ENCODE data around the gene ERC2.

ERC2 gene

DNA sequence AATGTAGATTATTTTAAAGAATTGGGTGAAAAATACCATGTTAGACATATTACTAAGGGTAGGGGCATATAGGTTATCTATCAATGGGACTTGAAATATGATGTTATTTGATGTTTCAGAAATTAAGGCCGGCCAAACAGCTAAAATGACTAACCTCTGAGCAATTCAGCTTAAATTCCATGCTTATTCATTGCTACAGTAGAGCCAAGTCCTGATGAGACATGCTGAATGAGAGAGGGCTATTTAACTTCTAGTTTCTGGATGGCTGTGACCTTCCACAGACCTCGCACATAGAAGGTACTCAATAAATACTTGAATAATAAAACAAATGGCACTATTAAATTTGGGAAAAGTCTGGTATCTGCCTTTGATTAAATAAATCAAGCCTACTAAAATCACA is 805.6 kb downstream of the ERC2 start:
- no peak overlapping the region for H3K27ac ChIP-seq (ENCODE audit: low read depth, low read length)
- no peak overlapping the region for H3K4me2 ChIP-seq (ENCODE audit: low read depth, low read length, poor library complexity, severe bottlenecking)
- no peak overlapping the region for H2AFZ ChIP-seq (ENCODE audit: low read depth, low read length, severe bottlenecking)
- no peaks in the 10 kb centered on the region for H3K9me2 ChIP-seq (replicated peaks; ENCODE audit: insufficient read depth, low read length)
- no peak overlapping the region for H3K9ac ChIP-seq (ENCODE audit: low read length)
- no peak overlapping the region for H3K4me3 ChIP-seq (ENCODE audit: insufficient read depth, low read length, poor library complexity, severe bottlenecking)
- H4K20me1 ChIP-seq (ENCODE audit: low read depth, low read length), result no peaks in the 10 kb centered on the region
- H3K79me2 ChIP-seq (ENCODE audit: insufficient read depth, low read length), result no peaks in the 10 kb centered on the region
- no peaks in the 10 kb centered on the region for H3K9me3 ChIP-seq (ENCODE audit: insufficient read depth, low read length)
- no peaks in the 10 kb centered on the region for H3F3A ChIP-seq (ENCODE audit: insufficient read depth)
- no peaks in the 10 kb centered on the region for H3K27me3 ChIP-seq (ENCODE audit: low read length)
- TF ChIP-seq, protein P1, sequence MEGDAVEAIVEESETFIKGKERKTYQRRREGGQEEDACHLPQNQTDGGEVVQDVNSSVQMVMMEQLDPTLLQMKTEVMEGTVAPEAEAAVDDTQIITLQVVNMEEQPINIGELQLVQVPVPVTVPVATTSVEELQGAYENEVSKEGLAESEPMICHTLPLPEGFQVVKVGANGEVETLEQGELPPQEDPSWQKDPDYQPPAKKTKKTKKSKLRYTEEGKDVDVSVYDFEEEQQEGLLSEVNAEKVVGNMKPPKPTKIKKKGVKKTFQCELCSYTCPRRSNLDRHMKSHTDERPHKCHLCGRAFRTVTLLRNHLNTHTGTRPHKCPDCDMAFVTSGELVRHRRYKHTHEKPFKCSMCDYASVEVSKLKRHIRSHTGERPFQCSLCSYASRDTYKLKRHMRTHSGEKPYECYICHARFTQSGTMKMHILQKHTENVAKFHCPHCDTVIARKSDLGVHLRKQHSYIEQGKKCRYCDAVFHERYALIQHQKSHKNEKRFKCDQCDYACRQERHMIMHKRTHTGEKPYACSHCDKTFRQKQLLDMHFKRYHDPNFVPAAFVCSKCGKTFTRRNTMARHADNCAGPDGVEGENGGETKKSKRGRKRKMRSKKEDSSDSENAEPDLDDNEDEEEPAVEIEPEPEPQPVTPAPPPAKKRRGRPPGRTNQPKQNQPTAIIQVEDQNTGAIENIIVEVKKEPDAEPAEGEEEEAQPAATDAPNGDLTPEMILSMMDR (IDR thresholded peaks at IDR 0.05; ENCODE audit: insufficient read depth, low read length, poor library complexity, severe bottlenecking), result no peak
- TF ChIP-seq EZH2phosphoT487 (conservative IDR thresholded peaks at IDR 0.05; ENCODE audit: low read length), result no peak
- H3K36me3 ChIP-seq (ENCODE audit: low read length), result no peaks in the 10 kb centered on the region

DNA sequence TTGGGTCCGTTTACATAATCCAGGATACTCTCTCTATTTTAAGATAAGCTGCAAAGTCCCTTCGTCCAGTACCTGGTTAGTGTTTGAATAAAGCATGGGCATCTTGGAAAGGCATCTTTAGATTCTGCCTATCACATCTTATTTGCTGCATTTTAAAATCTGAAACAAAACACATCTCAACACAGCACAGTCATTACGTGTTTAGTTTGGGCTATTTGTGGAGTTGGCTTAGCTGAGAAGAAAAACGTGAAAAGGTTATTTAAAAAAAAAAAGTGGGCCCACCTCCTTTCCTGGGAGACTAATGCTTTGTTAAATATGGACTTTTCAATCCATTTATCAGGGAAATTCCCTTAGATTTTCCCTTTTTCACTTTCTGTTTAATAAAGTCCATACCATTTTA is 806.7 kb downstream of the ERC2 start:
- Histone ChIP-seq H3K9me3 (ENCODE audit: insufficient read depth, low read length) (no peaks in the 10 kb centered on the region), H3F3A (ENCODE audit: insufficient read depth) (no peaks in the 10 kb centered on the region), H3K27ac (ENCODE audit: low read depth, low read length) (no peak overlapping the region), H3K79me2 (ENCODE audit: insufficient read depth, low read length) (no peaks in the 10 kb centered on the region), H3K9me2 (replicated peaks; ENCODE audit: insufficient read depth, low read length) (no peaks in the 10 kb centered on the region), H3K4me3 (ENCODE audit: insufficient read depth, low read length, poor library complexity, severe bottlenecking) (no peak overlapping the region), H2AFZ (ENCODE audit: low read depth, low read length, severe bottlenecking) (no peak overlapping the region), H3K9ac (ENCODE audit: low read length) (no peak overlapping the region), H3K36me3 (ENCODE audit: low read length) (no peaks in the 10 kb centered on the region), H3K4me2 (ENCODE audit: low read depth, low read length, poor library complexity, severe bottlenecking) (no peak overlapping the region), H3K27me3 (ENCODE audit: low read length) (no peaks in the 10 kb centered on the region), H4K20me1 (ENCODE audit: low read depth, low read length) (no peaks in the 10 kb centered on the region)
- no peak for TF ChIP-seq EZH2phosphoT487 (conservative IDR thresholded peaks at IDR 0.05; ENCODE audit: low read length)
- TF ChIP-seq, protein P1 (IDR thresholded peaks at IDR 0.05; ENCODE audit: insufficient read depth, low read length, poor library complexity, severe bottlenecking), result no peak

DNA sequence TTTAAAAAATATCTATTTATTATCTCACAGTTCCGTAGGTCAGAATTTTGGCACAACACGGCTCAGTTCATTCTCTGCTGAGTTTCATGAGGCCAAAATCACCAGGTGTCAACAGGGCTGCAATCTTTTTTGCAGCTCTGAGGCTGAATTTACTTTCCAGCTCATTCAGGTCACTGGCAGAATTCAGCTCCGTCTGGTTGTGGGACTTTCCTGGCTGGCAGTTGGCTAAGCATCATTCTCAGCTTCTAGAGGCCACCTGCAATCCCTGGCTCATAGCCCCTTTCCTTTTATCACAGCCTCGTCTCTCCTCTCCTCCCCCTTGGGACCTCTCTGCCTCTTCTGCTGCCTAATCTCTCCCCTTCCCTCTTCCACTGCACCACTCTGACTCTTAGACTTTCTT is 807.1 kb downstream of the ERC2 start:
- Histone ChIP-seq H3K4me3 (ENCODE audit: insufficient read depth, low read length, poor library complexity, severe bottlenecking) (no peak overlapping the region), H2AFZ (ENCODE audit: low read depth, low read length, severe bottlenecking) (no peak overlapping the region), H4K20me1 (ENCODE audit: low read depth, low read length) (no peaks in the 10 kb centered on the region), H3K36me3 (ENCODE audit: low read length) (no peaks in the 10 kb centered on the region), H3K4me2 (ENCODE audit: low read depth, low read length, poor library complexity, severe bottlenecking) (no peak overlapping the region), H3K9me3 (ENCODE audit: insufficient read depth, low read length) (no peaks in the 10 kb centered on the region), H3K27ac (ENCODE audit: low read depth, low read length) (no peak overlapping the region), H3F3A (ENCODE audit: insufficient read depth) (no peaks in the 10 kb centered on the region), H3K79me2 (ENCODE audit: insufficient read depth, low read length) (no peaks in the 10 kb centered on the region), H3K27me3 (ENCODE audit: low read length) (no peaks in the 10 kb centered on the region), H3K9me2 (replicated peaks; ENCODE audit: insufficient read depth, low read length) (no peaks in the 10 kb centered on the region), H3K9ac (ENCODE audit: low read length) (no peak overlapping the region)
- TF ChIP-seq EZH2phosphoT487 (conservative IDR thresholded peaks at IDR 0.05; ENCODE audit: low read length), result no peak
- TF ChIP-seq, protein P1 (IDR thresholded peaks at IDR 0.05; ENCODE audit: insufficient read depth, low read length, poor library complexity, severe bottlenecking), result no peak

Data from SU-DHL-6 (cell line).